Loucy (cell line): Measurements from ENCODE around the gene DIDO1.

ENCODE experiments used
- CTCF ChIP-seq: fragments of 200-600 bp; sonication (generic); conservative IDR thresholded peaks from 2 replicates; pipeline ENCODE4 v1.5.1; 2014; ENCODE audit warnings: mild to moderate bottlenecking, antibody characterized with exemption, low read length
- EZH2phosphoT487 ChIP-seq: fragments of 200-600 bp; IDR thresholded peaks from 2 replicates; pipeline ENCODE4 v1.6.1; 2018; ENCODE audit warnings: antibody characterized with exemption, mild to moderate bottlenecking, moderate library complexity, borderline replicate concordance

GRCh38 chr20:62835931-62836861 is 90.1 kb downstream of the DIDO1 start:
- TF ChIP-seq CTCF (no peak), EZH2phosphoT487 (no peak)
